ENCODE data around the gene OR4E1.
"Not testable (repeated sequence)": the region's sequence is repeated elsewhere in the genome, so short reads cannot be mapped to it uniquely, and the experiment has no call there.

Gene OR4E1

GRCh38 chr14:21673718-21674117 lies at the start of gene OR4E1:
TSS of gene OR4E1 (minus strand) at chr14:21673818. CDS start at chr14:21670935, 2,883 bp downstream.
- DNase-seq: no peak

GRCh38 chr14:21721504-21721903 lies 47.9 kb upstream of the OR4E1 start:
- no peak for DNase-seq

GRCh38 chr14:21719841-21720240 lies 46.2 kb upstream of the OR4E1 start:
- no peak for DNase-seq

GRCh38 chr14:21714318-21714929 lies 40.8 kb upstream of the OR4E1 start:
- DNase-seq: no peak

- DNase-seq: no peak
These were observed 38.4 kb upstream of the OR4E1 start for GRCh38 chr14:21712036-21712435.

GRCh38 chr14:21711360-21711961 lies 37.8 kb upstream of the OR4E1 start:
- DNase-seq: no peak

- DNase-seq: no peak
These were observed 30.7 kb upstream of the OR4E1 start for GRCh38 chr14:21704338-21704737.

GRCh38 chr14:21703357-21704326 lies 30.0 kb upstream of the OR4E1 start:
- DNase-seq: no peak

- DNase-seq: no peak
These were observed 28.7 kb upstream of the OR4E1 start for GRCh38 chr14:21702316-21702715.

- no peak for DNase-seq
These were observed 25.9 kb upstream of the OR4E1 start for GRCh38 chr14:21699551-21699950.

GRCh38 chr14:21698538-21698937 lies 24.9 kb upstream of the OR4E1 start:
- DNase-seq: not testable (repeated sequence)

GRCh38 chr14:21697662-21698061 lies 24.0 kb upstream of the OR4E1 start:
- not testable (repeated sequence) for DNase-seq

GRCh38 chr14:21694425-21694824 lies 20.8 kb upstream of the OR4E1 start:
- DNase-seq: no peak

GRCh38 chr14:21686468-21686867 lies 12.8 kb upstream of the OR4E1 start:
- no peak for DNase-seq

- no peak for DNase-seq
These were observed 6.5 kb upstream of the OR4E1 start for GRCh38 chr14:21680072-21680471.

GRCh38 chr14:21675566-21675965 lies 1.9 kb upstream of the OR4E1 start:
- DNase-seq: no peak

GRCh38 chr14:21672116-21672515 lies 1.5 kb downstream of the OR4E1 start:
- no peak for DNase-seq

GRCh38 chr14:21671371-21671770 lies 2.2 kb downstream of the OR4E1 start:
- DNase-seq: no peak

- no peak for DNase-seq
These were observed 4.3 kb downstream of the OR4E1 start for GRCh38 chr14:21669284-21669683.

GRCh38 chr14:21668377-21668776 lies 5.2 kb downstream of the OR4E1 start:
- no peak for DNase-seq

- no peak for DNase-seq
These were observed 16.6 kb downstream of the OR4E1 start for GRCh38 chr14:21656980-21657379.

- DNase-seq: no peak
These were observed 19.4 kb downstream of the OR4E1 start for GRCh38 chr14:21654215-21654614.

GRCh38 chr14:21653331-21653885 lies 20.2 kb downstream of the OR4E1 start, which contains the start of gene OR4E2:
TSS of gene OR4E2 (plus strand) at chr14:21653835. CDS start at chr14:21665083, 11,248 bp downstream.
- no peak for DNase-seq

Measured in NCI-H1417 treated with DMSO at 0.1 percent for 48 hours (cell line).